Natural killer cell (primary cell): Measurements from ENCODE around the gene UBN1. TPM values are rescaled to one million over a fixed set of nuclear protein-coding genes. Genes with fewer than 3 reads are reported as not detected.

ENCODE experiments used
- ATAC-seq, 3 donors: fragments of 150-1000 bp in 2 of 3; fragments of 200-7000 bp in 1 of 3; cut with Tn5 transposase; 1 replicate in 1 of 3; 2 replicates in 2 of 3; pipeline ENCODE4 v1.10.0; 2021; ENCODE audit warnings: mild to moderate bottlenecking in 2 of 3, moderate library complexity in 2 of 3
- DNase-seq, 2 donors: peaks; one replicate each; pipeline versions ENCODE4 v3.0.0 to v3.0.0-alpha.2; 2013 to 2021; ENCODE audit warnings: mixed read lengths in 1 of 2
- H3K27ac ChIP-seq: one replicate; pipeline ENCODE4 v1.5.1; 2013; ENCODE audit warnings: mild to moderate bottlenecking, low read length
- H3K27me3 ChIP-seq: one replicate; pipeline ENCODE4 v1.6.1; 2013; ENCODE audit warnings: low read length; ENCODE audit not compliant: control insufficient read depth, insufficient read depth
- H3K36me3 ChIP-seq: one replicate; pipeline ENCODE4 v1.6.1; 2013; ENCODE audit warnings: low read length; ENCODE audit not compliant: control insufficient read depth, insufficient read depth
- H3K4me1 ChIP-seq: one replicate; pipeline ENCODE4 v1.6.1; 2013; ENCODE audit warnings: low read length; ENCODE audit not compliant: control insufficient read depth, insufficient read depth
- H3K4me3 ChIP-seq: one replicate; pipeline ENCODE4 v1.5.1; 2013; ENCODE audit warnings: low read length
- H3K9me3 ChIP-seq: one replicate; pipeline ENCODE4 v1.6.1; 2013; ENCODE audit warnings: low read length; ENCODE audit not compliant: control insufficient read depth, insufficient read depth
- H3K27ac Mint-ChIP-seq, 2 donors: one replicate each; pipeline ENCODE4 v1.8.0; 2022; ENCODE audit warnings: mild to moderate bottlenecking in 2 of 2, mixed read lengths in 2 of 2, moderate library complexity in 1 of 2
- H3K27me3 Mint-ChIP-seq, 2 donors: one replicate each; pipeline ENCODE4 v1.8.0; 2022; ENCODE audit warnings: low read depth in 2 of 2, mixed read lengths in 2 of 2
- H3K36me3 Mint-ChIP-seq: one replicate; pipeline ENCODE4 v1.8.0; 2022; ENCODE audit warnings: mixed read lengths
- H3K4me1 Mint-ChIP-seq, 2 donors: one replicate each; pipeline ENCODE4 v1.8.0; 2022; ENCODE audit warnings: mixed read lengths in 2 of 2
- H3K4me3 Mint-ChIP-seq: one replicate; pipeline ENCODE4 v1.8.0; 2022; ENCODE audit warnings: mild to moderate bottlenecking, moderate library complexity, mixed read lengths
- H3K9me3 Mint-ChIP-seq, 2 donors: one replicate each; pipeline ENCODE4 v1.8.0; 2022; ENCODE audit warnings: mixed read lengths in 2 of 2
- WGBS: methylation state at CpG from one replicate; pipeline ENCODE4 v1.1.7; 2013; ENCODE audit warnings: missing lambda C conversion rate; ENCODE audit not compliant: insufficient coverage; 5-methylcytosine and 5-hydroxymethylcytosine counted together
- intact Hi-C: fragments of 100-400 bp; cut with micrococcal nuclease; formaldehyde crosslinking; loops from one replicate; pipeline ENCODE4 v1.14.2; 2022
- total RNA-seq, 4 donors: library from RNA; stranded (reverse); fragments of 120-200 nt in 1 of 4; gene quantifications; one replicate each; pipeline versions ENCODE4 v1.2.3 to v1.2.4, GENCODE V29; 2013 to 2022
- TF ChIP-seq, protein P1 (sequence below): fragments of 200-600 bp; IDR thresholded peaks from one replicate; pipeline ENCODE4 v1.8.0; 2022; ENCODE audit warnings: antibody characterized with exemption

UBN1 gene
- total RNA-seq, 3 donors from 2014 or later (not counting 1 experiment from before 2014, with no cell fraction given): 70.5 to 81.6 (median 79.9) TPM

DNA sequence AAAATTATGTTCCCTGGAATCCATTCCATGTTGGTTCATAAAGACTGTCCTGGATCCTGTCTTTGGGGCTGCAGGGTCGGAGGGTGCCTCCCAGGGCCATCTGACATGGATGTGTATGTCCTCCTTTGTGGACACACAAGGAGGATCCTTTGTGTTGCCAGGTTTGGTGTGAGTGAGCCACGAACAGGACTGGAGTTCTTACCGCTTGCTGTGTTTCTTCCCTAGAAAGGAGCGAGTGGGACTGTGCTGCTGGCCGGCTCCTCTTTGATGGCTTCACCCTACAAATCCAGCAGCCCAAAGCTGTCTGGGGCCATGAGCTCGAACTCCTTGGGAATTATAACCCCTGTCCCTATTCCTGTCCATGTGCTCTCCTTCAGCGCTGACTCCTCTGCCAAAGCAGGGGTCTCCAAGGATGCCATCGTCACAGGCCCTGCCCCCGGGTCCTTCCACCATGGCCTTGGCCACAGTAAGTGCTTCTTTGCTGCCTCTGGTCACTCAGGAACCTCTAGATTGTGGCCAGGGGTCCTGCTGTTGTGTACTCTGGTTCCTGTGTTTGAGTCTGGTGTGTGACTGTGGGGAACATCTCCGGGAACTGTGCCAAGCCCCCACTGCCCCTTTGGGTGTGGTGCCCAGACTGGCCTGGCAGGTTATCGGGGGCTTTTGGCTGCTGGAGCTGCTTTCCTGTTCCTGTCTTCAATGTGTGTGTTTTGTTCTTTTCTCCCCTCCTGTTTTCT lies 29.5 kb downstream of the UBN1 start:
- H3K36me3 ChIP-seq: peaks cover 83% of the 10 kb centered on the region
- H3K27ac Mint-ChIP-seq: no peak overlapping the region
- intact Hi-C loops: no loop called here
- no peaks in the 10 kb centered on the region for H3K4me1 ChIP-seq
- H3K4me1 Mint-ChIP-seq: peaks cover 0 to 7% of the 10 kb centered on the region in 2 donors
- no peak overlapping the region for H3K27ac ChIP-seq
- no peaks in the 10 kb centered on the region for H3K9me3 Mint-ChIP-seq
- H3K4me3 ChIP-seq: no peak overlapping the region
- H3K4me3 Mint-ChIP-seq: no peak overlapping the region
- H3K9me3 ChIP-seq: no peaks in the 10 kb centered on the region
- WGBS: 97% methylated on average over 11 of the region's 11 CpGs
- no peaks in the 10 kb centered on the region for H3K27me3 ChIP-seq
- no peaks in the 10 kb centered on the region for H3K27me3 Mint-ChIP-seq
- DNase-seq (no peak), ATAC-seq (no peak)
- H3K36me3 Mint-ChIP-seq: peaks cover 14% of the 10 kb centered on the region
- TF ChIP-seq, protein P1, sequence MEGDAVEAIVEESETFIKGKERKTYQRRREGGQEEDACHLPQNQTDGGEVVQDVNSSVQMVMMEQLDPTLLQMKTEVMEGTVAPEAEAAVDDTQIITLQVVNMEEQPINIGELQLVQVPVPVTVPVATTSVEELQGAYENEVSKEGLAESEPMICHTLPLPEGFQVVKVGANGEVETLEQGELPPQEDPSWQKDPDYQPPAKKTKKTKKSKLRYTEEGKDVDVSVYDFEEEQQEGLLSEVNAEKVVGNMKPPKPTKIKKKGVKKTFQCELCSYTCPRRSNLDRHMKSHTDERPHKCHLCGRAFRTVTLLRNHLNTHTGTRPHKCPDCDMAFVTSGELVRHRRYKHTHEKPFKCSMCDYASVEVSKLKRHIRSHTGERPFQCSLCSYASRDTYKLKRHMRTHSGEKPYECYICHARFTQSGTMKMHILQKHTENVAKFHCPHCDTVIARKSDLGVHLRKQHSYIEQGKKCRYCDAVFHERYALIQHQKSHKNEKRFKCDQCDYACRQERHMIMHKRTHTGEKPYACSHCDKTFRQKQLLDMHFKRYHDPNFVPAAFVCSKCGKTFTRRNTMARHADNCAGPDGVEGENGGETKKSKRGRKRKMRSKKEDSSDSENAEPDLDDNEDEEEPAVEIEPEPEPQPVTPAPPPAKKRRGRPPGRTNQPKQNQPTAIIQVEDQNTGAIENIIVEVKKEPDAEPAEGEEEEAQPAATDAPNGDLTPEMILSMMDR: no peak

DNA sequence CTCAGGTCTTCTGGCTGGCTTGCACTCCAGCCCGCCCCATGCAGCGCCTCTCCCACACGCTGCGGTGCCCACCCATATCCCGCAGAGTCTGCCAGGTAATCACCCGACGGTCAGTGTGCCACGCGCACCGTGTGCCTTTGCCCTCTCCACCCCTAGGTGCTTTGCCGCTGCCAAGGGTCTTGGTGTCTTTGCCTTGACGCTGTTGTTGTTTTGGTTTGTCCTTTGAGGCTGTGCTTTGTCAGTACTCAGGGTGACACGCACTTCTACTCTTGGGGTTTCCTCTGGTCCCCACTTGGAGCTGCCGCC lies 30.1 kb downstream of the UBN1 start:
- Mint-ChIP-seq H3K9me3 (no peaks in the 10 kb centered on the region), H3K27ac (no peak overlapping the region), H3K36me3 (peaks cover 14% of the 10 kb centered on the region), H3K27me3 (no peaks in the 10 kb centered on the region), H3K4me1 (peaks cover 0 to 5% of the 10 kb centered on the region in 2 donors), H3K4me3 (no peak overlapping the region)
- intact Hi-C loops: no loop called here
- H3K27ac ChIP-seq: no peak overlapping the region
- TF ChIP-seq, protein P1: no peak
- no peaks in the 10 kb centered on the region for H3K27me3 ChIP-seq
- ATAC-seq (no peak), DNase-seq (no peak)
- H3K4me1 ChIP-seq: no peaks in the 10 kb centered on the region
- H3K9me3 ChIP-seq: no peaks in the 10 kb centered on the region
- peaks cover 80% of the 10 kb centered on the region for H3K36me3 ChIP-seq
- WGBS: 97% methylated on average over 14 of the region's 14 CpGs
- H3K4me3 ChIP-seq: no peak overlapping the region

DNA sequence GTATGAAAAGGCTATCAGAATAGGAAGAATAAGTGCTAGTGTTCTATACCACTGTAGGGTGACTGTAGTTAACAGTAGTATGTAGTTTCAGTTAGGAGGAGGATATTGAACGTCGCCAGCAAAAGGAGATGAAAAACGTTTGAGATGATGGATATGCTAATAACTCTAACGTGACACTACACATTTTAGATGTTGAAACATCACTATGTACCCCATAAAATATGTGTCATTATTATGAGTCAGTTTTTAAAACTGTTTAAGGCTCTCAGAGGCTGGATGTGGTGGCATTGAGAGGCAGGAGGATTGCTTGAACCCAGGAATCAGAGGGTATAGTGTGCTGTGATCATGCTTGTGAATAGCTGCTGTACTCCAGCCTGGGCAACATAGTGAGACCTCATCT lies 31.8 kb downstream of the UBN1 start:
- peaks cover 10% of the 10 kb centered on the region for H3K36me3 Mint-ChIP-seq
- no peak for DNase-seq
- peaks cover 0 to 5% of the 10 kb centered on the region in 2 donors for H3K4me1 Mint-ChIP-seq
- no peaks in the 10 kb centered on the region for H3K27me3 Mint-ChIP-seq
- Histone ChIP-seq H3K36me3 (peaks cover 81% of the 10 kb centered on the region), H3K27ac (no peak overlapping the region), H3K4me3 (no peak overlapping the region), H3K27me3 (no peaks in the 10 kb centered on the region), H3K9me3 (no peaks in the 10 kb centered on the region), H3K4me1 (no peaks in the 10 kb centered on the region)
- TF ChIP-seq, protein P1: no peak
- ATAC-seq: no peak
- no peaks in the 10 kb centered on the region for H3K9me3 Mint-ChIP-seq
- intact Hi-C loops: no loop called here
- no CpG with 5 or more reads among the region's 4 CpGs for WGBS
- no peak overlapping the region for H3K4me3 Mint-ChIP-seq
- H3K27ac Mint-ChIP-seq: no peak overlapping the region
